Measurements from ENCODE around the gene TSC2. TPM values are rescaled to one million over a fixed set of nuclear protein-coding genes. Genes with fewer than 3 reads are reported as not detected.

Gene TSC2
- total and polyA plus RNA-seq, 5 donors from 2014 or later, result 22.7 to 133 (median 26.6) TPM

GRCh38 chr16:2090777-2091546 is 43.2 kb downstream of the TSC2 start:
- peaks cover 19% of the 10 kb centered on the region for H3K36me3 ChIP-seq (ENCODE audit: control insufficient read depth, insufficient read depth, low read length)
- peak in 1 of 2 donors; percentile 6 for ATAC-seq (ENCODE audit: low read depth in 2 of 2)

GRCh38 chr16:2091547-2092255 is 43.9 kb downstream of the TSC2 start:
- Histone ChIP-seq H3K27ac (ENCODE audit: insufficient read depth, low read length, poor library complexity, severe bottlenecking) (no peak overlapping the region), H3K9me3 (ENCODE audit: control insufficient read depth in 2 of 2, low read length in 2 of 2) (no peaks in the 10 kb centered on the region), H3K27me3 (ENCODE audit: control insufficient read depth, insufficient read depth, low read length) (no peaks in the 10 kb centered on the region), H3K36me3 (ENCODE audit: control insufficient read depth, insufficient read depth, low read length) (peaks cover 15% of the 10 kb centered on the region), H3K4me1 (ENCODE audit: control insufficient read depth, insufficient read depth, low read length, poor library complexity, severe bottlenecking) (no peaks in the 10 kb centered on the region), H3K4me3 (ENCODE audit: low read depth, low read length) (no peak overlapping the region)
- no peak overlapping the region for H3K4me3 Mint-ChIP-seq
- no peak for DNase-seq
- H3K27ac Mint-ChIP-seq, result no peak overlapping the region
- H3K4me1 Mint-ChIP-seq, result no peaks in the 10 kb centered on the region
- H3K9me3 Mint-ChIP-seq, result no peaks in the 10 kb centered on the region
- no peak for ATAC-seq (ENCODE audit: low read depth in 2 of 2)
- H3K27me3 Mint-ChIP-seq, result no peaks in the 10 kb centered on the region
- peaks cover 4% of the 10 kb centered on the region for H3K36me3 Mint-ChIP-seq

More at GRCh38 chr16:2090777-2091546, 43.2 kb downstream of the TSC2 start:
- Mint-ChIP-seq H3K36me3 (peaks cover 3% of the 10 kb centered on the region), H3K4me3 (no peak overlapping the region), H3K27ac (no peak overlapping the region), H3K27me3 (no peaks in the 10 kb centered on the region), H3K4me1 (no peaks in the 10 kb centered on the region), H3K9me3 (no peaks in the 10 kb centered on the region)
- DNase-seq, result peak in 1 of 3 donors; percentile 18
- no peaks in the 10 kb centered on the region for H3K4me1 ChIP-seq (ENCODE audit: control insufficient read depth, insufficient read depth, low read length, poor library complexity, severe bottlenecking)
- no peak overlapping the region for H3K27ac ChIP-seq (ENCODE audit: insufficient read depth, low read length, poor library complexity, severe bottlenecking)
- H3K27me3 ChIP-seq (ENCODE audit: control insufficient read depth, insufficient read depth, low read length), result no peaks in the 10 kb centered on the region
- no peaks in the 10 kb centered on the region for H3K9me3 ChIP-seq (ENCODE audit: control insufficient read depth in 2 of 2, low read length in 2 of 2)
- no peak overlapping the region for H3K4me3 ChIP-seq (ENCODE audit: low read depth, low read length)

- Histone ChIP-seq H3K27ac (ENCODE audit: insufficient read depth, low read length, poor library complexity, severe bottlenecking) (no peak overlapping the region), H3K4me3 (ENCODE audit: low read depth, low read length) (no peak overlapping the region), H3K27me3 (ENCODE audit: control insufficient read depth, insufficient read depth, low read length) (no peaks in the 10 kb centered on the region), H3K4me1 (ENCODE audit: control insufficient read depth, insufficient read depth, low read length, poor library complexity, severe bottlenecking) (no peaks in the 10 kb centered on the region), H3K9me3 (ENCODE audit: control insufficient read depth in 2 of 2, low read length in 2 of 2) (no peaks in the 10 kb centered on the region), H3K36me3 (ENCODE audit: control insufficient read depth, insufficient read depth, low read length) (peaks cover 11% of the 10 kb centered on the region)
- Mint-ChIP-seq H3K36me3 (peaks cover 4% of the 10 kb centered on the region), H3K27me3 (no peaks in the 10 kb centered on the region), H3K4me1 (no peaks in the 10 kb centered on the region), H3K27ac (no peak overlapping the region), H3K4me3 (no peak overlapping the region), H3K9me3 (no peaks in the 10 kb centered on the region)
- DNase-seq, result no peak
- no peak for ATAC-seq (ENCODE audit: low read depth in 2 of 2)
These were observed 44.5 kb downstream of the TSC2 start for GRCh38 chr16:2092256-2092620.

- ATAC-seq (ENCODE audit: low read depth in 2 of 2) (no peak), DNase-seq (no peak)
- H3K27ac Mint-ChIP-seq, result no peak overlapping the region
- Histone ChIP-seq H3K4me1 (ENCODE audit: control insufficient read depth, insufficient read depth, low read length, poor library complexity, severe bottlenecking) (no peaks in the 10 kb centered on the region), H3K27me3 (ENCODE audit: control insufficient read depth, insufficient read depth, low read length) (no peaks in the 10 kb centered on the region), H3K27ac (ENCODE audit: insufficient read depth, low read length, poor library complexity, severe bottlenecking) (no peak overlapping the region), H3K9me3 (ENCODE audit: control insufficient read depth in 2 of 2, low read length in 2 of 2) (no peaks in the 10 kb centered on the region), H3K36me3 (ENCODE audit: control insufficient read depth, insufficient read depth, low read length) (peaks cover 11% of the 10 kb centered on the region), H3K4me3 (ENCODE audit: low read depth, low read length) (no peak overlapping the region)
- H3K27me3 Mint-ChIP-seq, result no peaks in the 10 kb centered on the region
- H3K9me3 Mint-ChIP-seq, result no peaks in the 10 kb centered on the region
- no peak overlapping the region for H3K4me3 Mint-ChIP-seq
- peaks cover 4% of the 10 kb centered on the region for H3K36me3 Mint-ChIP-seq
- no peaks in the 10 kb centered on the region for H3K4me1 Mint-ChIP-seq
These were observed 45.1 kb downstream of the TSC2 start for GRCh38 chr16:2092866-2093265.

- H3K4me1 Mint-ChIP-seq, result no peaks in the 10 kb centered on the region
- peaks cover 4% of the 10 kb centered on the region for H3K36me3 Mint-ChIP-seq
- DNase-seq, result no peak
These were observed 46.0 kb downstream of the TSC2 start for GRCh38 chr16:2093793-2094192.

GRCh38 chr16:2095315-2095853 is 47.6 kb downstream of the TSC2 start:
- Histone ChIP-seq H3K27me3 (ENCODE audit: control insufficient read depth, insufficient read depth, low read length) (no peaks in the 10 kb centered on the region), H3K27ac (ENCODE audit: insufficient read depth, low read length, poor library complexity, severe bottlenecking) (no peak overlapping the region), H3K4me1 (ENCODE audit: control insufficient read depth, insufficient read depth, low read length, poor library complexity, severe bottlenecking) (no peaks in the 10 kb centered on the region), H3K4me3 (ENCODE audit: low read depth, low read length) (no peak overlapping the region), H3K9me3 (ENCODE audit: control insufficient read depth in 2 of 2, low read length in 2 of 2) (no peaks in the 10 kb centered on the region), H3K36me3 (ENCODE audit: control insufficient read depth, insufficient read depth, low read length) (peaks cover 7% of the 10 kb centered on the region)
- Mint-ChIP-seq H3K27ac (no peak overlapping the region), H3K4me3 (no peak overlapping the region), H3K36me3 (peaks cover 4% of the 10 kb centered on the region), H3K9me3 (no peaks in the 10 kb centered on the region), H3K27me3 (no peaks in the 10 kb centered on the region), H3K4me1 (no peaks in the 10 kb centered on the region)
- DNase-seq (no peak), ATAC-seq (ENCODE audit: low read depth in 2 of 2) (no peak)

More at GRCh38 chr16:2093793-2094192, 46.0 kb downstream of the TSC2 start:
- Mint-ChIP-seq H3K27ac (no peak overlapping the region), H3K9me3 (no peaks in the 10 kb centered on the region), H3K4me3 (no peak overlapping the region), H3K27me3 (no peaks in the 10 kb centered on the region)
- ATAC-seq (ENCODE audit: low read depth in 2 of 2), result no peak
- Histone ChIP-seq H3K27me3 (ENCODE audit: control insufficient read depth, insufficient read depth, low read length) (no peaks in the 10 kb centered on the region), H3K9me3 (ENCODE audit: control insufficient read depth in 2 of 2, low read length in 2 of 2) (no peaks in the 10 kb centered on the region), H3K36me3 (ENCODE audit: control insufficient read depth, insufficient read depth, low read length) (peaks cover 10% of the 10 kb centered on the region), H3K4me3 (ENCODE audit: low read depth, low read length) (no peak overlapping the region), H3K4me1 (ENCODE audit: control insufficient read depth, insufficient read depth, low read length, poor library complexity, severe bottlenecking) (no peaks in the 10 kb centered on the region), H3K27ac (ENCODE audit: insufficient read depth, low read length, poor library complexity, severe bottlenecking) (no peak overlapping the region)

- H3K9me3 Mint-ChIP-seq, result no peaks in the 10 kb centered on the region
- Histone ChIP-seq H3K4me3 (ENCODE audit: low read depth, low read length) (no peak overlapping the region), H3K9me3 (ENCODE audit: control insufficient read depth in 2 of 2, low read length in 2 of 2) (no peaks in the 10 kb centered on the region), H3K4me1 (ENCODE audit: control insufficient read depth, insufficient read depth, low read length, poor library complexity, severe bottlenecking) (no peaks in the 10 kb centered on the region), H3K27ac (ENCODE audit: insufficient read depth, low read length, poor library complexity, severe bottlenecking) (no peak overlapping the region), H3K27me3 (ENCODE audit: control insufficient read depth, insufficient read depth, low read length) (no peaks in the 10 kb centered on the region), H3K36me3 (ENCODE audit: control insufficient read depth, insufficient read depth, low read length) (peaks cover 7% of the 10 kb centered on the region)
- H3K4me3 Mint-ChIP-seq, result no peak overlapping the region
- H3K36me3 Mint-ChIP-seq, result peaks cover 4% of the 10 kb centered on the region
- H3K4me1 Mint-ChIP-seq, result no peaks in the 10 kb centered on the region
- DNase-seq (no peak), ATAC-seq (ENCODE audit: low read depth in 2 of 2) (no peak)
- H3K27ac Mint-ChIP-seq, result no peak overlapping the region
- H3K27me3 Mint-ChIP-seq, result no peaks in the 10 kb centered on the region
These were observed 48.3 kb downstream of the TSC2 start for GRCh38 chr16:2095918-2096582.
